GM21825 (cell line): Measurements from ENCODE around the gene FCHSD2.

Experiments
- ATAC-seq: cut with Tn5 transposase; IDR thresholded peaks from one replicate; pipeline ENCODE4 v1.9.1; 2021; ENCODE audit warnings: mild to moderate bottlenecking, moderate library complexity; ENCODE audit not compliant: unreplicated experiment

FCHSD2 gene

GRCh38 chr11:72975778-72976521, 166.2 kb downstream of the FCHSD2 start:
- no peak for ATAC-seq

- no peak for ATAC-seq
These were observed 167.5 kb downstream of the FCHSD2 start for GRCh38 chr11:72974487-72975205.

GRCh38 chr11:72972496-72973128, 169.5 kb downstream of the FCHSD2 start:
- ATAC-seq: no peak

- ATAC-seq: no peak
These were observed 170.7 kb downstream of the FCHSD2 start for GRCh38 chr11:72971192-72971967.

GRCh38 chr11:72970557-72971118, 171.5 kb downstream of the FCHSD2 start:
- no peak for ATAC-seq

GRCh38 chr11:72969894-72970335, 172.2 kb downstream of the FCHSD2 start:
- ATAC-seq: peak; percentile 66

- ATAC-seq: no peak
These were observed 173.7 kb downstream of the FCHSD2 start for GRCh38 chr11:72968390-72968789.

GRCh38 chr11:72965672-72966071, 176.4 kb downstream of the FCHSD2 start:
- ATAC-seq: no peak

- no peak for ATAC-seq
These were observed 179.4 kb downstream of the FCHSD2 start for GRCh38 chr11:72962717-72963116.

- ATAC-seq: no peak
These were observed 180.0 kb downstream of the FCHSD2 start for GRCh38 chr11:72962084-72962483.

GRCh38 chr11:72959998-72960731, 182.0 kb downstream of the FCHSD2 start:
- no peak for ATAC-seq

GRCh38 chr11:72958791-72959190, 183.3 kb downstream of the FCHSD2 start:
- no peak for ATAC-seq

- ATAC-seq: no peak
These were observed 186.7 kb downstream of the FCHSD2 start for GRCh38 chr11:72955466-72955865.

- no peak for ATAC-seq
These were observed 187.3 kb downstream of the FCHSD2 start for GRCh38 chr11:72954860-72955259.

- ATAC-seq: no peak
These were observed 188.5 kb downstream of the FCHSD2 start for GRCh38 chr11:72953637-72954036.

- peak; percentile 59 for ATAC-seq
These were observed 190.2 kb downstream of the FCHSD2 start for GRCh38 chr11:72951888-72952287.

GRCh38 chr11:72951193-72951592, 190.9 kb downstream of the FCHSD2 start:
- no peak for ATAC-seq

GRCh38 chr11:72950685-72951084, 191.4 kb downstream of the FCHSD2 start:
- no peak for ATAC-seq

GRCh38 chr11:72947229-72947628, 194.9 kb downstream of the FCHSD2 start:
- no peak for ATAC-seq

- no peak for ATAC-seq
These were observed 198.5 kb downstream of the FCHSD2 start for GRCh38 chr11:72943664-72944063.
